Activated naive CD8-positive, alpha-beta T cell treated with anti-CD3 and anti-CD28 coated beads, Interleukin-2, amount 50 U/mL, for 24 hours (primary cell): Measurements from ENCODE around the gene PEPD.

Experiments
- ATAC-seq: fragments of 150-1000 bp; cut with Tn5 transposase; one replicate; pipeline ENCODE4 v1.10.0; 2021
- DNase-seq: peaks from one replicate; pipeline ENCODE4 v3.0.0; 2021
- H3K27ac Mint-ChIP-seq: one replicate; pipeline ENCODE4 v1.8.0; 2021; ENCODE audit warnings: mild to moderate bottlenecking, mixed read lengths
- H3K27me3 Mint-ChIP-seq: one replicate; pipeline ENCODE4 v1.8.0; 2021; ENCODE audit warnings: mixed read lengths
- H3K36me3 Mint-ChIP-seq: one replicate; pipeline ENCODE4 v1.8.0; 2021; ENCODE audit warnings: low read depth, mixed read lengths
- H3K4me1 Mint-ChIP-seq: one replicate; pipeline ENCODE4 v1.8.0; 2021; ENCODE audit warnings: mixed read lengths
- H3K4me3 Mint-ChIP-seq: one replicate; pipeline ENCODE4 v1.8.0; 2021; ENCODE audit warnings: mild to moderate bottlenecking, moderate library complexity, mixed read lengths
- H3K9me3 Mint-ChIP-seq: one replicate; pipeline ENCODE4 v1.8.0; 2021; ENCODE audit warnings: mixed read lengths

Gene PEPD

DNA sequence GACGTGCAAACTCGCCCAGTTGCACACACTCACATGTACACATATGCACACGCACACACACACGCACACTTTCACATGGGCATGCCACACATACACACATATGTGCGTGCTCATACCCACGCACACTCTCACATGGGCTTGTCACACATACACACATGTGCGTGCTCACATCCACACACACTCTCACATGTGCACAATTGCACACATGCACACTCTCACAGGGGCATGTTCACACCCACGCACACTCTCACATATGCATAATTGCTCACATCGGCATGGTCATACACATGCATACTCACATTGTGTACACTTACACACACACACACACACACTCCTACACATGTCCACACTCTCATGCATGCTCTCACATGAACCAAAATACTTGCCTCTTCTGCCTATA, 32.8 kb upstream of the PEPD start:
- Mint-ChIP-seq H3K4me3 (no peak overlapping the region), H3K4me1 (no peaks in the 10 kb centered on the region), H3K27me3 (no peaks in the 10 kb centered on the region), H3K27ac (no peak overlapping the region), H3K9me3 (no peaks in the 10 kb centered on the region), H3K36me3 (no peaks in the 10 kb centered on the region)
- DNase-seq, result no peak
- ATAC-seq, result no peak

DNA sequence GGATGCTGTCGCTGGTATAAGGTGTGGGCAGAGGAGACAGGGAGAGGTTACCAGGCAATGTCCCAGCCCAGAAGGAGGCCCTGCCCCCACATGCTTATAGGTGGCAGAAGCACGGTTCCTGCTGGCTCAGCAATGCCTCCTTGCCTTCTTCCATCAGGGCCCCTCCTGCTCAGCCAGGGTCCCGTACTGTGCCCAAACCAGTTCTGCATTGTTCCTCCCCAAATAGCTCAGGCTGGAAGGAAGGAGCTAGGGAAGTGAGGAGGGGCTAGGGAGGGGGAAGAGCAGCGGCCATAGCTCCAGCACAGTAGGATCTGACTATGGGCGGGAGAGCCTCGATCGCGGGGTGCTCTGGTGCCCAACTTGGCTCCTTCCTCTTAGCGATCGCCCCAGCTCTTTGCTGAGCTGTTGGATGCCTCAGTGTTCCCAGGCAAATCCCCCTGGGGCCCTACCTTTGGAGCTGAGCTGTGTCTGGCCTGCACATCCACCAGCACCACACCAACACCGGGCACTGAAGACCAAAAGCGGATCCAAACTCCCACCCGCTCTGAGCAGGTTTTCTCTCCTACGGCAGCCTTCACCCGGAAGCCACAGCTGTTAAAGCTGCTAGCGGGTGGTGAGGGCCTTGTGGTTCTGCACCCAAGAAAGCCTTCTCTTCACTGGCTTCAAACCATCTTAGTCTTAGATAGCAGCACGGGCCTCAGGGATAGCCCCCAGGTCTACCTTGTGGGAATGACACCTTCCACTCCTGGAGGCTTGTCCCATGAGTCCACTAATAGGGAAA, 32.1 kb upstream of the PEPD start:
- Mint-ChIP-seq H3K4me1 (no peaks in the 10 kb centered on the region), H3K27ac (no peak overlapping the region), H3K36me3 (no peaks in the 10 kb centered on the region), H3K9me3 (no peaks in the 10 kb centered on the region), H3K4me3 (no peak overlapping the region), H3K27me3 (no peaks in the 10 kb centered on the region)
- no peak for ATAC-seq
- DNase-seq, result no peak

- Mint-ChIP-seq H3K9me3 (no peaks in the 10 kb centered on the region), H3K27ac (no peak overlapping the region), H3K4me3 (no peak overlapping the region), H3K4me1 (no peaks in the 10 kb centered on the region), H3K36me3 (no peaks in the 10 kb centered on the region), H3K27me3 (no peaks in the 10 kb centered on the region)
- DNase-seq (no peak), ATAC-seq (no peak)
These were observed 31.3 kb upstream of the PEPD start for GRCh38 chr19:33552928-33553279.

GRCh38 chr19:33552191-33552927, 30.8 kb upstream of the PEPD start:
- no peaks in the 10 kb centered on the region for H3K36me3 Mint-ChIP-seq
- H3K27ac Mint-ChIP-seq, result no peak overlapping the region
- DNase-seq (no peak), ATAC-seq (no peak)
- no peak overlapping the region for H3K4me3 Mint-ChIP-seq
- no peaks in the 10 kb centered on the region for H3K4me1 Mint-ChIP-seq
- H3K9me3 Mint-ChIP-seq, result no peaks in the 10 kb centered on the region
- no peaks in the 10 kb centered on the region for H3K27me3 Mint-ChIP-seq

- Mint-ChIP-seq H3K4me1 (no peaks in the 10 kb centered on the region), H3K4me3 (no peak overlapping the region), H3K9me3 (no peaks in the 10 kb centered on the region), H3K27ac (no peak overlapping the region), H3K27me3 (peaks cover 2% of the 10 kb centered on the region), H3K36me3 (no peaks in the 10 kb centered on the region)
- DNase-seq, result no peak
- ATAC-seq, result no peak
These were observed 30.1 kb upstream of the PEPD start for GRCh38 chr19:33551676-33552075.

GRCh38 chr19:33550768-33551167, 29.2 kb upstream of the PEPD start:
- ATAC-seq, result no peak
- Mint-ChIP-seq H3K27ac (no peak overlapping the region), H3K4me3 (no peak overlapping the region), H3K9me3 (no peaks in the 10 kb centered on the region), H3K36me3 (no peaks in the 10 kb centered on the region), H3K4me1 (no peaks in the 10 kb centered on the region), H3K27me3 (peaks cover 4% of the 10 kb centered on the region)
- no peak for DNase-seq

DNA sequence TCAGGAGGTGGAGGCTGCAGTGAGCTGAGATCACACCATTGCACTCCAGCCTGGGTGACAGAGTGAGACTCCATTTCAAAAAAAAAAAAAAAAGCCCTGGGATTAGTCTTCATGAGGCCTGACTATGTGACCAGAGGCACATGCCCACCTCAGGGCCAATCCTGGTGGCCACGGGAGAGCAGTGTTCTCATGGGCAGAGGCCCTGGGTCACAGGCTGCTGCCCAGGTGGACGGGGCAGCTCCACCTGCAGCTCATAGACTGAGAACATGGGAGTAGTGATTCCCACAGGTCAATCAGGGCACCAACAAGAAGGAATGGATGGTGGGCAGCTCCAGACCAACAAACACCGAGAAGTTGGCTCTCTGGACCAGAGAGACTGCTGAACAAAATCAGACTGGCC, 26.1 kb upstream of the PEPD start:
- H3K27me3 Mint-ChIP-seq, result peaks cover 4% of the 10 kb centered on the region
- H3K9me3 Mint-ChIP-seq, result no peaks in the 10 kb centered on the region
- H3K4me1 Mint-ChIP-seq, result no peaks in the 10 kb centered on the region
- H3K4me3 Mint-ChIP-seq, result no peak overlapping the region
- no peak overlapping the region for H3K27ac Mint-ChIP-seq
- ATAC-seq (no peak), DNase-seq (no peak)
- no peaks in the 10 kb centered on the region for H3K36me3 Mint-ChIP-seq

DNA sequence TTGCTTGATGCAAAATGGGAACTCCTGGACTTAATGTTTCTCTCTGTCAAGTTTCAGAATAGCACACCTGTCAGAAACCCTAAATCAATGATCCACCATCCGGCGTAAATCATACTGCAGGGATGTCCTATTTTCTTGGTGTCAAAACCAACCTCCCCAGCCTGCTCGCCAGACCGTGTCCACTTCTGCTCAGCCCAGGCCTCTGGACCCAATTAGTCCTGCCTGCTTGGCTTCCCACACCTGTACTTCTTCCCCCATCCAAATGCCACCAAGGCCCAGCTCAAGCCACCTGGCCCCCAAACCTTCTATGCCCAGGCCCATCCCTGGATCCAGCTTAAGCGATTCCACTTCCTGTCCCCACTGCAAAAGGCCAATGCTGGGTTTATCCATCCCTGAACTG, 25.1 kb upstream of the PEPD start:
- ATAC-seq (no peak), DNase-seq (no peak)
- H3K27me3 Mint-ChIP-seq, result peaks cover 5% of the 10 kb centered on the region
- no peaks in the 10 kb centered on the region for H3K4me1 Mint-ChIP-seq
- H3K27ac Mint-ChIP-seq, result no peak overlapping the region
- H3K4me3 Mint-ChIP-seq, result no peak overlapping the region
- H3K9me3 Mint-ChIP-seq, result no peaks in the 10 kb centered on the region
- no peaks in the 10 kb centered on the region for H3K36me3 Mint-ChIP-seq

GRCh38 chr19:33545217-33545981, 23.8 kb upstream of the PEPD start:
- H3K4me3 Mint-ChIP-seq, result no peak overlapping the region
- DNase-seq (no peak), ATAC-seq (no peak)
- H3K27me3 Mint-ChIP-seq, result peaks cover 8% of the 10 kb centered on the region
- H3K9me3 Mint-ChIP-seq, result no peaks in the 10 kb centered on the region
- H3K36me3 Mint-ChIP-seq, result no peaks in the 10 kb centered on the region
- H3K4me1 Mint-ChIP-seq, result no peaks in the 10 kb centered on the region
- no peak overlapping the region for H3K27ac Mint-ChIP-seq

DNA sequence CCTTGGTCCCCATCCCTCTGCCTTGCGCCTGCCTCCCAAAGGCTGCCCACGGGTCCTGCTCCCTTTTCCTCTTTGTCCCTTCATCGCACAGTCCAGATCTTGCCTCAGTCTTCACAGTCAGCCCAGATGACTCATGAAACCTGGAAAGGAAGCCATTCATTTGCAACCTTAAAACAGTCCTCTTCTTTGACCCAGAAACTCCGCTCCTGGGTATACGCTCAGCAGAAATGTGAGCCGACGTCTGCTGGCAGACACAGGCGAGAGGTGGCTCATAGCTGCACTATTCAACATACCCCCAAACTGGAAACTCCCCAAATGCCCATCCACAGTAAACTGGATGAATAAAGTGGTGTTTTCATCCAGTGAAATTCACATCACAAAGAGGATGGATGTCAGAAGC, 13.6 kb upstream of the PEPD start:
- H3K27me3 Mint-ChIP-seq, result peaks cover 12% of the 10 kb centered on the region
- H3K4me1 Mint-ChIP-seq, result no peaks in the 10 kb centered on the region
- H3K9me3 Mint-ChIP-seq, result no peaks in the 10 kb centered on the region
- no peaks in the 10 kb centered on the region for H3K36me3 Mint-ChIP-seq
- no peak overlapping the region for H3K4me3 Mint-ChIP-seq
- ATAC-seq (no peak), DNase-seq (no peak)
- no peak overlapping the region for H3K27ac Mint-ChIP-seq

GRCh38 chr19:33532859-33533460, 11.4 kb upstream of the PEPD start:
- H3K27ac Mint-ChIP-seq, result no peak overlapping the region
- peaks cover 14% of the 10 kb centered on the region for H3K27me3 Mint-ChIP-seq
- ATAC-seq, result no peak
- H3K36me3 Mint-ChIP-seq, result no peaks in the 10 kb centered on the region
- DNase-seq, result no peak
- no peaks in the 10 kb centered on the region for H3K4me1 Mint-ChIP-seq
- H3K4me3 Mint-ChIP-seq, result no peak overlapping the region
- no peaks in the 10 kb centered on the region for H3K9me3 Mint-ChIP-seq

DNA sequence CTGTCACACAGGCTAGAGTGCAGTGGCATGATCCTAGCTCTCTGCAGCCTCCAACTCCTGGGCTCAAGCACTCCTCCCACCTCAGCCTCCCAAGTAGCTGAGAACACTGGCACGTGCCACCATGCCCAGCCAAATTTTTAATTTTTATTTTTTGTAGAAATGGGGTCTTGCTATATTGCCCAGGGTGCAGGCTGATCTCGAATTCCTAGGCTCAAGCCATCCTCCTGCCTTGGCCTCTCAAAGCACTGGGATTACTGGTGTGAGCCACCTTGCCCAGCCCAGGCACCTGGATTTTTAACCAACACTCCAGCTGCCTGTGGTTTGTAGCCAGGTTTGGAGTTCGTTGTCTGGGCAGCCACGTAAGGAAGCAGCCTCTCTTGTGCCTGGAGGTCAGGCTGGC, 9.3 kb upstream of the PEPD start:
- H3K4me3 Mint-ChIP-seq, result no peak overlapping the region
- H3K27ac Mint-ChIP-seq, result no peak overlapping the region
- no peaks in the 10 kb centered on the region for H3K4me1 Mint-ChIP-seq
- DNase-seq (no peak), ATAC-seq (no peak)
- H3K36me3 Mint-ChIP-seq, result no peaks in the 10 kb centered on the region
- H3K27me3 Mint-ChIP-seq, result peaks cover 18% of the 10 kb centered on the region
- H3K9me3 Mint-ChIP-seq, result no peaks in the 10 kb centered on the region

- H3K27ac Mint-ChIP-seq, result no peak overlapping the region
- ATAC-seq (no peak), DNase-seq (no peak)
- no peak overlapping the region for H3K4me3 Mint-ChIP-seq
- H3K9me3 Mint-ChIP-seq, result no peaks in the 10 kb centered on the region
- no peaks in the 10 kb centered on the region for H3K36me3 Mint-ChIP-seq
- H3K27me3 Mint-ChIP-seq, result peaks cover 16% of the 10 kb centered on the region
- H3K4me1 Mint-ChIP-seq, result no peaks in the 10 kb centered on the region
These were observed 8.7 kb upstream of the PEPD start for GRCh38 chr19:33530296-33530695.

- Mint-ChIP-seq H3K27me3 (peaks cover 13% of the 10 kb centered on the region), H3K4me3 (no peak overlapping the region), H3K9me3 (no peaks in the 10 kb centered on the region), H3K27ac (no peak overlapping the region), H3K36me3 (no peaks in the 10 kb centered on the region), H3K4me1 (no peaks in the 10 kb centered on the region)
- ATAC-seq (no peak), DNase-seq (no peak)
These were observed 7.6 kb upstream of the PEPD start for GRCh38 chr19:33529094-33529676.
